ENCODE results near the gene PTOV1.

The PTOV1 gene

GRCh38 chr19:49866933-49867782 lies 16.2 kb downstream of the PTOV1 start, which contains the start of gene PNKP (continued):
- TF ChIP-seq ZNF112 (tag by site-specific recombination; IDR thresholded peaks at IDR 0.05) (no peak), BCL11B (tag by site-specific recombination; IDR thresholded peaks at IDR 0.05; ENCODE audit: low read depth) (peak; percentile 76)
- TF ChIP-seq, protein P1, sequence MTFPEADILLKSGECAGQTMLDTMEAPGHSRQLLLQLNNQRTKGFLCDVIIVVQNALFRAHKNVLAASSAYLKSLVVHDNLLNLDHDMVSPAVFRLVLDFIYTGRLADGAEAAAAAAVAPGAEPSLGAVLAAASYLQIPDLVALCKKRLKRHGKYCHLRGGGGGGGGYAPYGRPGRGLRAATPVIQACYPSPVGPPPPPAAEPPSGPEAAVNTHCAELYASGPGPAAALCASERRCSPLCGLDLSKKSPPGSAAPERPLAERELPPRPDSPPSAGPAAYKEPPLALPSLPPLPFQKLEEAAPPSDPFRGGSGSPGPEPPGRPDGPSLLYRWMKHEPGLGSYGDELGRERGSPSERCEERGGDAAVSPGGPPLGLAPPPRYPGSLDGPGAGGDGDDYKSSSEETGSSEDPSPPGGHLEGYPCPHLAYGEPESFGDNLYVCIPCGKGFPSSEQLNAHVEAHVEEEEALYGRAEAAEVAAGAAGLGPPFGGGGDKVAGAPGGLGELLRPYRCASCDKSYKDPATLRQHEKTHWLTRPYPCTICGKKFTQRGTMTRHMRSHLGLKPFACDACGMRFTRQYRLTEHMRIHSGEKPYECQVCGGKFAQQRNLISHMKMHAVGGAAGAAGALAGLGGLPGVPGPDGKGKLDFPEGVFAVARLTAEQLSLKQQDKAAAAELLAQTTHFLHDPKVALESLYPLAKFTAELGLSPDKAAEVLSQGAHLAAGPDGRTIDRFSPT (tag by site-specific recombination; IDR thresholded peaks at IDR 0.05) = peak; percentile 47; the same call in 1 of the 2 replicates

DNA sequence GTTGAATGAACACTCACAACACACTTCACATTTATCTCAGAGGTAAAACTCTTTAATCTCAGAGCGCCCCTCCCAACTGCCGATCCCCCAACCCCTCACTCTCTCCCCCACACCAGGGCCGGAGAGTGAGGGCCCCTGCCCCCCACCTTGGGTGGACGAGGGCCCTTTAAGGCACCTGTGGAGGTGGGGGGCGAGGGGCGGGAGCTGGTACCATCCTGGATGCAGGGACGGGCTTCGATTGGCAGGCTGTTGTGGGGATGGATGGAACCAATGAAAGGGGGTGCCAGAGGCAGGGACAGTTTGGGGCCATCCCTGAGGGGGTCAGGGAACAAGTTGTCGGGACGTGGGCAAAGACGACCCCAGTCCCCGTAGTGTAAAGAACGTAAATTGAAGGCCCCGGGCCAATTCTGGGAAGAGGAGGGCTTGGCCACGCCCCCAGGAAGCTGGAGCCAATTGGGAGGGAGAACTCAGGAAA lies 18.1 kb downstream of the PTOV1 start:
- H3K9me3 ChIP-seq (ENCODE audit: control insufficient read depth, insufficient read depth, low read depth, low read length) = no peaks in the 10 kb centered on the region
- H3K27ac ChIP-seq (ENCODE audit: extremely low read depth, low read depth, low read length) = peak overlapping the region; percentile 44
- ChIA-PET POLR2A (interaction anchor here (0.6 to 3.5 kb wide), 26 partner anchors 8 to 415 kb away, joined by 3 to 34 read pairs (median 5); partner anchors contain the start of genes AKT1S1, ALDH16A1, AP2A1 and ATF5), CTCF (interaction anchor here (0.6 to 1.7 kb wide), 5 partner anchors 18 to 196 kb away, joined by 3 to 10 read pairs (median 4); partner anchors contain the start of gene PTOV1)
- peaks cover 0 to 29% of the 10 kb centered on the region in 2 experiments; a peak in 2 of 3 replicates for H3K36me3 ChIP-seq (ENCODE audit: control insufficient read depth in 2 of 2, insufficient read depth in 1 of 2, low read length in 2 of 2)
- peak overlapping the region; percentile 20 for H3K4me3 ChIP-seq (ENCODE audit: low read depth, low read length)
- peaks cover 25% of the 10 kb centered on the region for H3K4me1 ChIP-seq (ENCODE audit: control insufficient read depth, insufficient read depth, low read length)
- no peak for TF ChIP-seq YY1 (tag by site-specific recombination; IDR thresholded peaks at IDR 0.05)
- no peak for TF ChIP-seq ZNF670 (tag by site-specific recombination; IDR thresholded peaks at IDR 0.05; ENCODE audit: low read depth)
- TF ChIP-seq ZBTB10 (tag by site-specific recombination; IDR thresholded peaks at IDR 0.05) = 0 out of 2 replicates have a peak, but pooled peaks have one; percentile 46
- TF ChIP-seq, protein P2, sequence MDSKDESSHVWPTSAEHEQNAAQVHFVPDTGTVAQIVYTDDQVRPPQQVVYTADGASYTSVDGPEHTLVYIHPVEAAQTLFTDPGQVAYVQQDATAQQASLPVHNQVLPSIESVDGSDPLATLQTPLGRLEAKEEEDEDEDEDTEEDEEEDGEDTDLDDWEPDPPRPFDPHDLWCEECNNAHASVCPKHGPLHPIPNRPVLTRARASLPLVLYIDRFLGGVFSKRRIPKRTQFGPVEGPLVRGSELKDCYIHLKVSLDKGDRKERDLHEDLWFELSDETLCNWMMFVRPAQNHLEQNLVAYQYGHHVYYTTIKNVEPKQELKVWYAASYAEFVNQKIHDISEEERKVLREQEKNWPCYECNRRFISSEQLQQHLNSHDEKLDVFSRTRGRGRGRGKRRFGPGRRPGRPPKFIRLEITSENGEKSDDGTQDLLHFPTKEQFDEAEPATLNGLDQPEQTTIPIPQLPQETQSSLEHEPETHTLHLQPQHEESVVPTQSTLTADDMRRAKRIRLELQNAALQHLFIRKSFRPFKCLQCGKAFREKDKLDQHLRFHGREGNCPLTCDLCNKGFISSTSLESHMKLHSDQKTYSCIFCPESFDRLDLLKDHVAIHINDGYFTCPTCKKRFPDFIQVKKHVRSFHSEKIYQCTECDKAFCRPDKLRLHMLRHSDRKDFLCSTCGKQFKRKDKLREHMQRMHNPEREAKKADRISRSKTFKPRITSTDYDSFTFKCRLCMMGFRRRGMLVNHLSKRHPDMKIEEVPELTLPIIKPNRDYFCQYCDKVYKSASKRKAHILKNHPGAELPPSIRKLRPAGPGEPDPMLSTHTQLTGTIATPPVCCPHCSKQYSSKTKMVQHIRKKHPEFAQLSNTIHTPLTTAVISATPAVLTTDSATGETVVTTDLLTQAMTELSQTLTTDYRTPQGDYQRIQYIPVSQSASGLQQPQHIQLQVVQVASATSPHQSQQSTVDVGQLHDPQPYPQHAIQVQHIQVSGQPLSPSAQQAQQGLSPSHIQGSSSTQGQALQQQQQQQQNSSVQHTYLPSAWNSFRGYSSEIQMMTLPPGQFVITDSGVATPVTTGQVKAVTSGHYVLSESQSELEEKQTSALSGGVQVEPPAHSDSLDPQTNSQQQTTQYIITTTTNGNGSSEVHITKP (tag by site-specific recombination; IDR thresholded peaks at IDR 0.05) = peak; percentile 95
- TF ChIP-seq ZNF174 (tag by site-specific recombination; IDR thresholded peaks at IDR 0.05) = no peak
- TF ChIP-seq, protein P3, sequence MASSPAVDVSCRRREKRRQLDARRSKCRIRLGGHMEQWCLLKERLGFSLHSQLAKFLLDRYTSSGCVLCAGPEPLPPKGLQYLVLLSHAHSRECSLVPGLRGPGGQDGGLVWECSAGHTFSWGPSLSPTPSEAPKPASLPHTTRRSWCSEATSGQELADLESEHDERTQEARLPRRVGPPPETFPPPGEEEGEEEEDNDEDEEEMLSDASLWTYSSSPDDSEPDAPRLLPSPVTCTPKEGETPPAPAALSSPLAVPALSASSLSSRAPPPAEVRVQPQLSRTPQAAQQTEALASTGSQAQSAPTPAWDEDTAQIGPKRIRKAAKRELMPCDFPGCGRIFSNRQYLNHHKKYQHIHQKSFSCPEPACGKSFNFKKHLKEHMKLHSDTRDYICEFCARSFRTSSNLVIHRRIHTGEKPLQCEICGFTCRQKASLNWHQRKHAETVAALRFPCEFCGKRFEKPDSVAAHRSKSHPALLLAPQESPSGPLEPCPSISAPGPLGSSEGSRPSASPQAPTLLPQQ (tag by site-specific recombination; IDR thresholded peaks at IDR 0.05) = peak; percentile 31; the same call in 1 of the 2 replicates
- TF ChIP-seq, protein P4, sequence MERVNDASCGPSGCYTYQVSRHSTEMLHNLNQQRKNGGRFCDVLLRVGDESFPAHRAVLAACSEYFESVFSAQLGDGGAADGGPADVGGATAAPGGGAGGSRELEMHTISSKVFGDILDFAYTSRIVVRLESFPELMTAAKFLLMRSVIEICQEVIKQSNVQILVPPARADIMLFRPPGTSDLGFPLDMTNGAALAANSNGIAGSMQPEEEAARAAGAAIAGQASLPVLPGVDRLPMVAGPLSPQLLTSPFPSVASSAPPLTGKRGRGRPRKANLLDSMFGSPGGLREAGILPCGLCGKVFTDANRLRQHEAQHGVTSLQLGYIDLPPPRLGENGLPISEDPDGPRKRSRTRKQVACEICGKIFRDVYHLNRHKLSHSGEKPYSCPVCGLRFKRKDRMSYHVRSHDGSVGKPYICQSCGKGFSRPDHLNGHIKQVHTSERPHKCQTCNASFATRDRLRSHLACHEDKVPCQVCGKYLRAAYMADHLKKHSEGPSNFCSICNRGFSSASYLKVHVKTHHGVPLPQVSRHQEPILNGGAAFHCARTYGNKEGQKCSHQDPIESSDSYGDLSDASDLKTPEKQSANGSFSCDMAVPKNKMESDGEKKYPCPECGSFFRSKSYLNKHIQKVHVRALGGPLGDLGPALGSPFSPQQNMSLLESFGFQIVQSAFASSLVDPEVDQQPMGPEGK (tag by site-specific recombination; IDR thresholded peaks at IDR 0.05) = peak; percentile 88
- 0 out of 2 replicates have a peak, but pooled peaks have one; percentile 11 for TF ChIP-seq ZIC2 (tag by site-specific recombination; IDR thresholded peaks at IDR 0.05)
- no peak for TF ChIP-seq ZNF580 (tag by site-specific recombination; IDR thresholded peaks at IDR 0.05)
- TF ChIP-seq INSM2 (tag by site-specific recombination; IDR thresholded peaks at IDR 0.05) = no peak
- peak; percentile 99 for TF ChIP-seq SCRT2 (tag by site-specific recombination; IDR thresholded peaks at IDR 0.05)
- no peak for TF ChIP-seq ZFP41 (tag by site-specific recombination; IDR thresholded peaks at IDR 0.05; ENCODE audit: borderline replicate concordance)
- TF ChIP-seq SCRT1 (tag by site-specific recombination; IDR thresholded peaks at IDR 0.05; ENCODE audit: borderline replicate concordance) = peak; percentile 99
- peak; percentile 72 for TF ChIP-seq GLIS2 (tag by site-specific recombination; IDR thresholded peaks at IDR 0.05)
- TF ChIP-seq GLIS1 (tag by site-specific recombination; IDR thresholded peaks at IDR 0.05) = peak; percentile 67
- peak; percentile 46; the same call in 1 of the 2 replicates for TF ChIP-seq ZNF366 (tag by site-specific recombination; conservative IDR thresholded peaks at IDR 0.05)

Data from HEK293 (cell line).